Choroid plexus epithelial cell (primary cell): ENCODE measurements around the gene COL17A1.

Experiments
- DNase-seq: peaks from one replicate; pipeline ENCODE4 v3.0.0-alpha.2; 2010; ENCODE audit warnings: low read depth
- H3K4me3 ChIP-seq: 2 replicates; pipeline ENCODE4 v1.5.1; 2011; ENCODE audit warnings: low read depth, mild to moderate bottlenecking, control low read depth, low read length, moderate library complexity
- CTCF ChIP-seq: conservative IDR thresholded peaks from 2 replicates; pipeline ENCODE4 v1.5.1; 2011; ENCODE audit warnings: low read depth, mild to moderate bottlenecking, control low read depth, inconsistent platforms, low read length, moderate library complexity

Gene COL17A1

GRCh38 chr10:104029521-104029860 lies 56.2 kb downstream of the COL17A1 start:
- no peak for TF ChIP-seq CTCF
- DNase-seq: no peak
- H3K4me3 ChIP-seq: no peak overlapping the region

- no peak for DNase-seq
- TF ChIP-seq CTCF: no peak
Observed at GRCh38 chr10:104028823-104029520, 56.7 kb downstream of the COL17A1 start.

GRCh38 chr10:104028146-104028545 lies 57.5 kb downstream of the COL17A1 start:
- peak; percentile 69 for DNase-seq
- H3K4me3 ChIP-seq: no peak overlapping the region
- TF ChIP-seq CTCF: peak; percentile 77

More at GRCh38 chr10:104028823-104029520, 56.7 kb downstream of the COL17A1 start:
- no peak overlapping the region for H3K4me3 ChIP-seq

GRCh38 chr10:104026762-104027161 lies 58.9 kb downstream of the COL17A1 start:
- no peak for TF ChIP-seq CTCF

GRCh38 chr10:104025524-104025923 lies 60.2 kb downstream of the COL17A1 start:
- DNase-seq: no peak
- no peak for TF ChIP-seq CTCF

More at GRCh38 chr10:104026762-104027161, 58.9 kb downstream of the COL17A1 start:
- DNase-seq: no peak
- no peak overlapping the region for H3K4me3 ChIP-seq

GRCh38 chr10:104022026-104022425 lies 63.7 kb downstream of the COL17A1 start:
- no peak for TF ChIP-seq CTCF

More at GRCh38 chr10:104025524-104025923, 60.2 kb downstream of the COL17A1 start:
- no peak overlapping the region for H3K4me3 ChIP-seq

GRCh38 chr10:104021246-104021645 lies 64.4 kb downstream of the COL17A1 start:
- TF ChIP-seq CTCF: no peak
- no peak for DNase-seq
- H3K4me3 ChIP-seq: no peak overlapping the region

More at GRCh38 chr10:104022026-104022425, 63.7 kb downstream of the COL17A1 start:
- no peak for DNase-seq
- no peak overlapping the region for H3K4me3 ChIP-seq
